Activated CD8-positive, alpha-beta T cell treated with anti-CD3 and anti-CD28 coated beads for 36 hours (primary cell): ENCODE data around the gene PRF1. TPM values are rescaled to one million over a fixed set of nuclear protein-coding genes. Genes with fewer than 3 reads are reported as not detected.

ENCODE experiments used
- ATAC-seq: fragments of 200-7000 bp; cut with Tn5 transposase; one replicate; pipeline ENCODE4 v1.10.0; 2021; ENCODE audit warnings: mild to moderate bottlenecking, moderate library complexity
- CTCF ChIA-PET: fragments of 350-600 bp; sonication (Branson Sonifier 250); formaldehyde crosslinking; loops from one replicate; lab custom pipeline; 2021; ENCODE audit warnings: antibody characterized with exemption; lab: Charles Lee
- POLR2A ChIA-PET: fragments of 350-600 bp; sonication (Branson Sonifier 250); formaldehyde crosslinking; loops from one replicate; lab custom pipeline; 2021; ENCODE audit warnings: antibody characterized with exemption; lab: Charles Lee
- DNase-seq: peaks from one replicate; pipeline ENCODE4 v3.0.0-alpha.2; 2020
- H3K27ac Mint-ChIP-seq: one replicate; pipeline ENCODE4 v1.8.0; 2021; ENCODE audit warnings: mild to moderate bottlenecking, mixed read lengths
- H3K27me3 Mint-ChIP-seq: one replicate; pipeline ENCODE4 v1.8.0; 2021; ENCODE audit warnings: mixed read lengths
- H3K36me3 Mint-ChIP-seq: one replicate; pipeline ENCODE4 v1.8.0; 2021; ENCODE audit warnings: low read depth, mixed read lengths
- H3K4me1 Mint-ChIP-seq: one replicate; pipeline ENCODE4 v1.8.0; 2021; ENCODE audit warnings: low read depth, mixed read lengths
- H3K4me3 Mint-ChIP-seq: one replicate; pipeline ENCODE4 v1.8.0; 2021; ENCODE audit warnings: mild to moderate bottlenecking, moderate library complexity, mixed read lengths
- H3K9me3 Mint-ChIP-seq: one replicate; pipeline ENCODE4 v1.8.0; 2021; ENCODE audit warnings: mixed read lengths
- intact Hi-C: fragments of 100-400 bp; cut with micrococcal nuclease; formaldehyde crosslinking; loops from one replicate; pipeline ENCODE4 v1.10.0; 2022
- total RNA-seq, 2 experiments: library from RNA; stranded (reverse); gene quantifications; one replicate each; pipeline ENCODE4 v1.2.3, GENCODE V29; 2021
- TF ChIP-seq, protein P1 (sequence below): fragments of 200-600 bp; IDR thresholded peaks from one replicate; pipeline ENCODE4 v1.8.0; 2022; ENCODE audit warnings: antibody characterized with exemption, mild to moderate bottlenecking

PRF1 gene
- total RNA-seq, 2 experiments from 2014 or later = 107 to 113 TPM

DNA sequence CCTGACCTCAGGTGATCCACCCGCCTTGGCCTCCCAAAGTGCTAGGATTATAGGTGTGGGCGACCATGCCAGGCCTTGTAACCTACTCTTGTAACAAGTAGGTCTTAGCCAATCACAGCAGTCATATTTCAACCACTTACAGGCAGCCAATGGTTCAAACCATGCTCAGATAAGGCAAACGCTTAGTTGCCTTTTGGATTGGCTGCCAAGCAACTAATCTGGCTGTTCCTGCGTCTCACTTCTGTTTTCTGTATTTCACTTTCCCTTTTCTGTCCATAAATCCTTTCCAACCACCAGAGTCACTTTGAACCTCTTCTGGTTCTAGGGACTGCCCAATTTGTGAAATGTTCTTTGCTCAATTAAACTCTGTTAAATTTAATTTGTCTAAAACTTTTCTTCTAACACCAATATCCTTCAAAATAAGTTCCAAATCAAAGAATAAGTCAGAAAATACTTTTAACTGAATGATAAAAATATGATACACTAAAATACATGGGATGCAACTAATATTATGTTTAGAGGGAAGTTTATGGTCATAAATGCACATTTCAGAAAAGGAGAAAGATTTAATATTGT lies 19.1 kb upstream of the PRF1 start:
- Mint-ChIP-seq H3K36me3 (no peaks in the 10 kb centered on the region), H3K27me3 (no peaks in the 10 kb centered on the region), H3K9me3 (peaks cover 2% of the 10 kb centered on the region), H3K4me1 (peaks cover 29% of the 10 kb centered on the region), H3K4me3 (no peak overlapping the region), H3K27ac (no peak overlapping the region)
- CTCF ChIA-PET = interaction anchor here (1.0 to 4.7 kb wide), 2 partner anchors 19 to 62 kb away, joined by 3 to 26 read pairs; no protein-coding TSS in a partner anchor
- no peak for ATAC-seq
- DNase-seq = no peak
- TF ChIP-seq, protein P1, sequence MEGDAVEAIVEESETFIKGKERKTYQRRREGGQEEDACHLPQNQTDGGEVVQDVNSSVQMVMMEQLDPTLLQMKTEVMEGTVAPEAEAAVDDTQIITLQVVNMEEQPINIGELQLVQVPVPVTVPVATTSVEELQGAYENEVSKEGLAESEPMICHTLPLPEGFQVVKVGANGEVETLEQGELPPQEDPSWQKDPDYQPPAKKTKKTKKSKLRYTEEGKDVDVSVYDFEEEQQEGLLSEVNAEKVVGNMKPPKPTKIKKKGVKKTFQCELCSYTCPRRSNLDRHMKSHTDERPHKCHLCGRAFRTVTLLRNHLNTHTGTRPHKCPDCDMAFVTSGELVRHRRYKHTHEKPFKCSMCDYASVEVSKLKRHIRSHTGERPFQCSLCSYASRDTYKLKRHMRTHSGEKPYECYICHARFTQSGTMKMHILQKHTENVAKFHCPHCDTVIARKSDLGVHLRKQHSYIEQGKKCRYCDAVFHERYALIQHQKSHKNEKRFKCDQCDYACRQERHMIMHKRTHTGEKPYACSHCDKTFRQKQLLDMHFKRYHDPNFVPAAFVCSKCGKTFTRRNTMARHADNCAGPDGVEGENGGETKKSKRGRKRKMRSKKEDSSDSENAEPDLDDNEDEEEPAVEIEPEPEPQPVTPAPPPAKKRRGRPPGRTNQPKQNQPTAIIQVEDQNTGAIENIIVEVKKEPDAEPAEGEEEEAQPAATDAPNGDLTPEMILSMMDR = no peak
- POLR2A ChIA-PET = interaction anchor here (1.8 kb wide), 1 partner anchor 19 kb away, joined by 4 read pairs; the partner anchor contains the start of gene PRF1
- intact Hi-C loops = no loop called here

DNA sequence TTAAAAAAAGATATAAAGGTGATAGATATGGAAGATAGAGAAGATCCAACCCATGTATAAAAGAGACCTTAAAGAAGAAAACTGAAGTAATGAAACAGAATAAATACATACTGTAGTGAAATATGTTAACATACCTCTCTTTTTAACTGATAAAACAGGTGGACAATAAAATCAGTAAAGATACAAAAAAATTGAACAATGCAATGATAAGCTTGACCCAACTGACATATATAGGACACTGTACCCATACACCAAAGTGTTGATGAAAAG lies 17.4 kb upstream of the PRF1 start:
- H3K36me3 Mint-ChIP-seq = no peaks in the 10 kb centered on the region
- ATAC-seq (no peak), DNase-seq (no peak)
- ChIA-PET POLR2A (interaction anchor here (1.8 kb wide), 1 partner anchor 18 kb away, joined by 4 read pairs; the partner anchor contains the start of gene PRF1), CTCF (interaction anchor here (0.6 to 4.7 kb wide), 12 partner anchors 16 to 190 kb away, joined by 3 to 26 read pairs (median 3); partner anchors contain the start of gene PRF1)
- intact Hi-C loops = no loop called here
- H3K27me3 Mint-ChIP-seq = no peaks in the 10 kb centered on the region
- H3K4me3 Mint-ChIP-seq = no peak overlapping the region
- peaks cover 2% of the 10 kb centered on the region for H3K9me3 Mint-ChIP-seq
- no peak overlapping the region for H3K27ac Mint-ChIP-seq
- TF ChIP-seq, protein P1 = no peak
- H3K4me1 Mint-ChIP-seq = peaks cover 42% of the 10 kb centered on the region

DNA sequence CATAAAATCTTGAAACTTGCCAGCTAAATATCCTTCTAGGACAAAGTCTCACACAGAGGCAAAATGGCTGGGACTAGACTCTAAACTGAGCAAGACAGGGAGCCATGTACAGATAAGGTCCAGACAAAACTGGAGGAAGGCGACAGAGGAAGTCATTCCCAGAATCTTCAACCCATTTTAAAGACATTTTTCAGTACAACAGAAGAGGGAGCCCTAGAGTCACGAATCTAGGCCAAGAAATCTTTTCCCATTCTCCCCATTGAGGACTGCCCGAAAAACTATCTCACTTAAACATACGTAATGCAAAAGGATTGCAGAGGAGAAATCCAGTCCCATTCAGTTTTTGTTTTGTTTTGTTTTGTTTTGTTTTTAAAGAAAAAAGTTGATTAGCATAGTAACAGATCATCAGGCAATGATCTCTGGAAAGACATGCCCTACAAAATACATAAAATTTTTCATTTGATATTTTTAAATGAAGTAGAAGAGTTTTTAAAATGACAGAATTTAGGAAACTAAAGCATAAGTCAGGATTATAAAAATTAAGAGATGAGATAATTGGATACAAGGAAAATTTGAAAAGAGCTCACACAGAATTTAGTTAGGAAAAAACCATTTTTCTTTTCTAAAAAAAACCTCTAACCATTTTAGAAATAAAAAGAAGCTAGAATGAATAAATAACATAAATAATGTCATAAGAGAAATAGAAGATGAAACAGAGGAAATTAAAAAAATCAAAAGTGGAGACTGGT lies 16.9 kb upstream of the PRF1 start:
- ChIA-PET CTCF (interaction anchor here (0.6 to 4.7 kb wide), 22 partner anchors 9 to 203 kb away, joined by 3 to 26 read pairs (median 3); partner anchors contain the start of gene PRF1), POLR2A (interaction anchor here (1.0 to 1.8 kb wide), 4 partner anchors 16 to 53 kb away, joined by 3 to 6 read pairs (median 4); partner anchors contain the start of genes ADAMTS14 and PRF1)
- Mint-ChIP-seq H3K36me3 (no peaks in the 10 kb centered on the region), H3K4me1 (peaks cover 47% of the 10 kb centered on the region), H3K27ac (peak overlapping the region; percentile 81), H3K4me3 (no peak overlapping the region), H3K9me3 (peaks cover 2% of the 10 kb centered on the region), H3K27me3 (no peaks in the 10 kb centered on the region)
- TF ChIP-seq, protein P1 = peak; percentile 82
- DNase-seq = no peak
- ATAC-seq = no peak
- intact Hi-C loops = loop anchor here (2.0 to 10.0 kb wide), 2 partner anchors 65 to 139 kb away; no protein-coding TSS in a partner anchor

DNA sequence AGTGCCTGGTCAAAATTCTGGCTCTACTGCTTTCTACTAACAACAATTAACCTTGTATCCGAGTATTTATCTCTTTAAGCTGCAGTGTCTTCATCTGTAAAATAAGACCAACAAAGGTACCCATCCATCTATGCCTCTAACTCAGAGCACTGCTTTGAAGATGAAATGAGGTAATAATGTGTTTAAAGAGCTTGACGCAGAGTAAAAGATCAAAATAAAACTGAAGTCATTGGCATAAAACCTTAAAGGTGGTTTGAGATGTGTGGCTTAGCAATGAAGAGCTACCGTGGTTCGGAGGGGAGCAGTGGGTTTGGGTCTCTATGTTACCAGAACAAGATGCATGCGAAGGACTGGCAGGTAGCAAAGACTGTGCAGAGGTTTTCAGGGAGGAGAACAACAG lies 16.1 kb upstream of the PRF1 start:
- no peaks in the 10 kb centered on the region for H3K27me3 Mint-ChIP-seq

More for the DNA sequence above, 16.1 kb upstream of the PRF1 start:
- DNase-seq (no peak), ATAC-seq (peak; percentile 15)
- H3K4me3 Mint-ChIP-seq = no peak overlapping the region
- TF ChIP-seq, protein P1 = no peak
- intact Hi-C loops = loop anchor here (1.0 to 10.0 kb wide), 3 partner anchors 40 to 140 kb away; no protein-coding TSS in a partner anchor
- H3K36me3 Mint-ChIP-seq = no peaks in the 10 kb centered on the region
- POLR2A ChIA-PET = interaction anchor here (1.0 to 1.8 kb wide), 5 partner anchors 16 to 53 kb away, joined by 3 to 6 read pairs (median 3); partner anchors contain the start of genes ADAMTS14 and PRF1
- CTCF ChIA-PET = interaction anchor here (0.7 to 4.7 kb wide), 17 partner anchors 8 to 258 kb away, joined by 3 to 26 read pairs (median 3); partner anchors contain the start of gene PRF1
- peaks cover 54% of the 10 kb centered on the region for H3K4me1 Mint-ChIP-seq
- peak overlapping the region; percentile 81 for H3K27ac Mint-ChIP-seq
- H3K9me3 Mint-ChIP-seq = peaks cover 2% of the 10 kb centered on the region
